Measurements from ENCODE around the gene MPDZ. TPM values are rescaled to one million over a fixed set of nuclear protein-coding genes. Genes with fewer than 3 reads are reported as not detected.

MPDZ gene
- total RNA-seq (2021) (10.8 and 15.3 TPM in 2 replicates), Bru-seq, nascent RNA (percentile 67 among the genes with signal in this experiment), BruChase-seq, experiment 1, labeled RNA remaining after a 2-hour chase (percentile 69 among the genes with signal in this experiment), BruChase-seq, experiment 2, labeled RNA remaining after a 6-hour chase (percentile 62 among the genes with signal in this experiment)
- long read RNA-seq, partial matches to known transcripts, result 0 of 2 reads
- long read RNA-seq, other reads (novel, unspliced or antisense), result 2 of 2 reads

DNA sequence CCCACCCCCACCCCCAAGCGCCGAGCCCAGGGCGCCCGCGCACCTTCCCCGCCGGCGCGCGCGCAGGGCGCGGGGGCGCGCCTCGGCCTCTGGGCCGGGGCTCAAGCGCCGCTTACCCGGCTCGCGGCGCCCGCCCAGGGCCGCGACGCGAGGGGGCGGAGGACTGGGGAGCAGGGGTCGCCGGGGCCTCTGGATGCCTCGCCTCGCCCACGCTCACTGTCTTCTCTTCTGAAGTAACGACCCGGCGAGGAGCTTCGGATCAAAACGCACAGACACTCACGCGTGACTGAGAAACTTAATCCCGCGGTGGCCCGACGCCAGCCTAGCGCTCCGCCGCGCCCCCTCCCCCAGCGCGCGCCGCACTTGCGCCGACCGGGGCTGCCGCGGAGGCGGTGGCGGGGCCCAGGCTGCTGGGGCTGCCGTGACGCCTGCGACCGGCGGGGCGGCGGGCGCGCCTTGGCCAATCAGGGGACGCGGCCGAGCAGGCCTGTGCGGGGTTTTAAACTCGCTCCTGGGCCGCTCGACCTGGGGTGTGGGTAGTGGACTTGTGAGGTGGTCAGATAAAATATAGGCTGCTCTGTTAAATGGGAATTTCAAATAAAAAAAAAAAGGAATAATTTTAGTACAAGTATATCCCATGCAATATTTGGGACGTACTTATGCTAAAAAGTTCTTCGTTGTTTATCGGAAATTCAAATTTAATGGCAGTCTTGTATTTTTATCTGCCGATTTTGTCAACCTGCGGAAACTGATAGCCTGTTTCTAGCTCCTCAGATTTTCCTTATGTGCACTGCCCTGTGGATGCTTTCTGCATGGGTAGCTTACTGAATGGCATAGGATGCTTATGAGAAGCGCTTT is at the start of gene MPDZ:
Gene MPDZ (minus strand): TSS at position 409 of the 858 bp plus-strand sequence. CDS start 29,377 bp downstream, outside the sequence.
- DNase-seq, result peak in 1 of 2 experiments; percentile 60
- Histone ChIP-seq H3K36me3 (ENCODE audit: low read depth) (no peaks in the 10 kb centered on the region), H3K4me1 (replicated peaks; ENCODE audit: insufficient read depth) (peaks cover 11% of the 10 kb centered on the region), H3K27ac (no peak within 1 kb of the TSS), H3K27me3 (ENCODE audit: insufficient read depth, low read depth) (no peaks in the 10 kb centered on the region), H4K20me1 (ENCODE audit: insufficient read depth) (no peaks in the 10 kb centered on the region), H3K79me2 (ENCODE audit: low read depth) (peaks cover 21% of the 10 kb centered on the region), H2AFZ (peak within 1 kb of the TSS; percentile 75; the same call in 1 of the 2 replicates), H3K4me2 (peak within 1 kb of the TSS; percentile 80), H3K9me3 (ENCODE audit: insufficient read depth, low read depth) (no peaks in the 10 kb centered on the region), H3K4me3 (peak within 1 kb of the TSS; percentile 66), H3F3A (ENCODE audit: insufficient read depth, low read depth) (no peaks in the 10 kb centered on the region), H3K9me2 (ENCODE audit: insufficient read depth) (no peaks in the 10 kb centered on the region)
- CTCF ChIA-PET, result interaction anchor here (0.6 kb wide), 1 partner anchor 1411 kb away, joined by 3 read pairs; no protein-coding TSS in a partner anchor
- intact Hi-C loops (cut with micrococcal nuclease; ENCODE audit: unreplicated experiment), result no loop called here
- POLR2A ChIA-PET (ENCODE audit: unreplicated experiment), result no interaction called here
- TSS peak; percentile 73 for BruUV-seq (replicated peaks)
- no peak for TF ChIP-seq CTCF (conservative IDR thresholded peaks at IDR 0.05)
- TF ChIP-seq EZH2 (IDR thresholded peaks at IDR 0.05; ENCODE audit: low read depth), result no peak

- ChIA-PET CTCF (no interaction called here), POLR2A (ENCODE audit: unreplicated experiment) (no interaction called here)
- Histone ChIP-seq H3K9me2 (ENCODE audit: insufficient read depth) (no peaks in the 10 kb centered on the region), H3K4me3 (no peak overlapping the region), H2AFZ (no peak overlapping the region), H3K27ac (no peak overlapping the region), H3K36me3 (ENCODE audit: low read depth) (no peaks in the 10 kb centered on the region), H3K79me2 (ENCODE audit: low read depth) (no peaks in the 10 kb centered on the region), H3K27me3 (ENCODE audit: insufficient read depth, low read depth) (no peaks in the 10 kb centered on the region), H3F3A (ENCODE audit: insufficient read depth, low read depth) (no peaks in the 10 kb centered on the region), H3K9me3 (ENCODE audit: insufficient read depth, low read depth) (no peaks in the 10 kb centered on the region), H3K4me1 (replicated peaks; ENCODE audit: insufficient read depth) (no peaks in the 10 kb centered on the region), H3K4me2 (no peak overlapping the region), H4K20me1 (ENCODE audit: insufficient read depth) (no peaks in the 10 kb centered on the region)
- no TSS peak for BruUV-seq (replicated peaks)
- no peak for TF ChIP-seq EZH2 (IDR thresholded peaks at IDR 0.05; ENCODE audit: low read depth)
- TF ChIP-seq CTCF (conservative IDR thresholded peaks at IDR 0.05), result no peak
- intact Hi-C loops (cut with micrococcal nuclease; ENCODE audit: unreplicated experiment), result no loop called here
- DNase-seq, result no peak
These were observed 45.5 kb upstream of the MPDZ start for GRCh38 chr9:13324988-13325387.

- Histone ChIP-seq H3K9me2 (ENCODE audit: insufficient read depth) (no peaks in the 10 kb centered on the region), H3K9me3 (ENCODE audit: insufficient read depth, low read depth) (no peaks in the 10 kb centered on the region), H2AFZ (no peak overlapping the region), H3F3A (ENCODE audit: insufficient read depth, low read depth) (no peaks in the 10 kb centered on the region), H3K4me2 (no peak overlapping the region), H4K20me1 (ENCODE audit: insufficient read depth) (no peaks in the 10 kb centered on the region), H3K27me3 (ENCODE audit: insufficient read depth, low read depth) (no peaks in the 10 kb centered on the region), H3K36me3 (ENCODE audit: low read depth) (no peaks in the 10 kb centered on the region), H3K4me1 (replicated peaks; ENCODE audit: insufficient read depth) (no peaks in the 10 kb centered on the region), H3K79me2 (ENCODE audit: low read depth) (no peaks in the 10 kb centered on the region), H3K4me3 (no peak overlapping the region), H3K27ac (no peak overlapping the region)
- ChIA-PET POLR2A (ENCODE audit: unreplicated experiment) (no interaction called here), CTCF (no interaction called here)
- BruUV-seq (replicated peaks), result no TSS peak
- intact Hi-C loops (cut with micrococcal nuclease; ENCODE audit: unreplicated experiment), result no loop called here
- no peak for DNase-seq
- TF ChIP-seq CTCF (conservative IDR thresholded peaks at IDR 0.05) (no peak), EZH2 (IDR thresholded peaks at IDR 0.05; ENCODE audit: low read depth) (no peak)
These were observed 43.5 kb upstream of the MPDZ start for GRCh38 chr9:13322828-13323550.
